T47D (cell line): ENCODE results near the gene ARHGAP29.
A peak's percentile ranks its signal among the peaks of the same experiment; 100 is the strongest.

ENCODE experiments used
- DNase-seq, 2 experiments: peaks; one replicate each; pipeline versions ENCODE4 v3.0.0 to v3.0.0-alpha.2; 2011 to 2012; ENCODE audit warnings: low read depth in 1 of 2, low spot score in 1 of 2
- JUND ChIP-seq: IDR thresholded peaks from 2 replicates; pipeline ENCODE4 v1.6.1; 2012; ENCODE audit warnings: low read depth
- in situ Hi-C: cut with HindIII; loops from 2 replicates; pipeline ENCODE4 v1.10.0; 2016; ENCODE audit warnings: low sequenced_read_pairs, low pct_unique_long_range_greater_than_20kb

ARHGAP29 gene

GRCh38 chr1:94274561-94274960 lies 37.2 kb upstream of the ARHGAP29 start:
- in situ Hi-C loops = no loop called here
- DNase-seq = no peak
- TF ChIP-seq JUND = no peak

GRCh38 chr1:94273111-94273510 lies 35.7 kb upstream of the ARHGAP29 start:
- no peak for TF ChIP-seq JUND
- DNase-seq = no peak
- in situ Hi-C loops = no loop called here

GRCh38 chr1:94272388-94272787 lies 35.0 kb upstream of the ARHGAP29 start:
- no peak for DNase-seq
- in situ Hi-C loops = no loop called here
- TF ChIP-seq JUND = no peak

DNA sequence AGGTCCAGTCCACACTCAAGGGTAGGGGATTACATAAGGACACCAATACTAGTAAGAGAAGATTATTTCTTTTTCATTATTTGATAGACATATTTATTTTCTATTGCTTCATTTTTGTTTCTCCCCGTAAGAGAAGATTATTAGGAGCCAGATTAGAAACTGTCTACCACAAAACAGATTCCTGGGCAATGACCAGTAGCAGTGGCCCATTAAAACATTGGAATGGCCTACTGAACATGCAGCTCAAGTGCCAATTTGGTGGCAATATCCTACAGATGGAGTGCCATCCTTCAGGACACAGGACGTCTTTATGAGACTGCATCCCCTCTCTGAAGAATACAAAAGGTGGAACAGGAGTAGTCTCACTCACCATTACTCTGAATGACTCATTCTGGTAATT lies 34.0 kb upstream of the ARHGAP29 start:
- DNase-seq = no peak
- TF ChIP-seq JUND = no peak
- in situ Hi-C loops = no loop called here

DNA sequence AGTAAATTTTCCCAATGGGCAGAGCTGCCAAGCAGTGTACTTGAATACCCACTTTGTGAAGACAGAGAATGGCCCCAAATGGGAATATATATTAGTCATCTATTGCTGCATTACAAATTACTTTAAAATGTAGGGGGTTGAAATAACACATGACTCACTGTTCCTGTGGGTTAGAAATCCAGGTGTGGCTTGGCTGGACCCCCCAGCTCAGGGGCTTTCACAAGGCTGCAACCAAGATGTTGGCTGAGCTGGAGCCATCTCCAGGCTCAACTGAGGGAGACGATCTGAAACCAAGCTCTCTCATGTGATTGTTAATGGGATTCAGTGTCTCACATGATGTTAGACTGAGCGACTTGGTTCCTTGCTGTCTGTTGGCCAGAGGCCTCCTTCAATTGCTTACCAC lies 33.4 kb upstream of the ARHGAP29 start:
- TF ChIP-seq JUND = no peak
- in situ Hi-C loops = no loop called here
- no peak for DNase-seq

DNA sequence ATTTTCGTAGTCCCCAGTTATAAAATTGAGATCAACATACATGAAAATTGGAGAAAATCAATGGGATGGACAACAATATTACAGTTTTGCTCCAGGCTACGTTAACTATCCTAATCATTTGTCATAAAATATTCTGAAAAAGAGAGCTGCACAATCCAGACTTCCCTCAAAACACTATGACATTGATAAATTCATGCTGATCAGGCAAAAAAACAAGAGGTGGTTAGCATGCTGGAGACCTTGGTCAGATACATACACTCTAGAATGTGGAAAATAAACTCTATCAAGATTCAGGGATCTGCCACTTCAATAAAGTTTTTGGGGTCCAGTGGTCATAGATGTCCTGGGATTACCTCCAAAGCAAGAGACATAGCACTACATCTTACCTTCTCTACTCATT lies 32.5 kb upstream of the ARHGAP29 start:
- no peak for DNase-seq
- TF ChIP-seq JUND = no peak
- in situ Hi-C loops = no loop called here

DNA sequence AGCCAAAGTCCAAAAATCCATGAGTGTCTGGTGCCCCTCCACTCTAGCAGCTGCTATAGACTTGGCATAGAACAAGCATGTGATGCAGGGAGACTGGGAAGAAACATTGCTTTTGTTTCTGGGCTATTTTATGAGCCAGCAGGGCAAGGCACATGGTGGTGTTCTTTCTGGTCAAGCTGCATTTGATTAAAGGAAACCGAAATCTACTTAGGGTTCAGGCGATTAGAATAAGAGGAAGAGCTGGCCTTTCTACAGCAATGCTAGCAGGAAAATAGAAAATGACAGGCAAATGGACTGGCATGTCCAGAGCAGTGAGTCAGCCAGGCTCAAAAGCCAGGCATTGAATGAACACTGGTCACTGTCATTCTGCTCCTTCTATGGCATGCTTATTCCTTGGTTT lies 28.5 kb upstream of the ARHGAP29 start:
- in situ Hi-C loops = no loop called here
- TF ChIP-seq JUND = no peak
- no peak for DNase-seq

- no peak for TF ChIP-seq JUND
- in situ Hi-C loops = no loop called here
- DNase-seq = peak in 1 of 2 experiments; percentile 16
Observed at GRCh38 chr1:94265011-94265422, 27.6 kb upstream of the ARHGAP29 start.

- no peak for TF ChIP-seq JUND
- DNase-seq = no peak
- in situ Hi-C loops = no loop called here
Observed at GRCh38 chr1:94260635-94261387, 23.4 kb upstream of the ARHGAP29 start.

GRCh38 chr1:94259635-94260289 lies 22.4 kb upstream of the ARHGAP29 start:
- DNase-seq = no peak
- TF ChIP-seq JUND = no peak
- in situ Hi-C loops = no loop called here

- in situ Hi-C loops = no loop called here
- no peak for DNase-seq
Observed at GRCh38 chr1:94258873-94259331, 21.5 kb upstream of the ARHGAP29 start.

DNA sequence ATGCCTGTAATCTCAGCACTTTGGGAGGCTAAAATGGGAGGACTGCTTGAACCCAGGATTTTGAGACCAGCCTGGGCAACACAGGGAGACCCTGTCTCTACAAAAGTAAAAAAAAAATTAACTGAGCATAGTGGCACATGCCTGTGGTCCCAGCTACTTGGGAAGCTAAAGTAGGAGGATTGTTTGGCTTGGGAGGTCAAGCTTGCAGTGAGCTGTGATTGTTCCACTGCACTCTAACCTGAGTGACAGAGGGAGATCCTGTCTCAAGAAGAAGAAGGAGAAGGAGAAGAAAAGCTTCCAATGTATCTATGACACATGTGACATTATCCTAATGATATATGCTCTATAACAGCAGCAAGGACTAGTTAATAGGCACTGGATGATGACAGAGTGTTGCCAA lies 20.1 kb upstream of the ARHGAP29 start:
- DNase-seq = no peak
- no peak for TF ChIP-seq JUND
- in situ Hi-C loops = no loop called here

More at GRCh38 chr1:94258873-94259331, 21.5 kb upstream of the ARHGAP29 start:
- no peak for TF ChIP-seq JUND

- no peak for DNase-seq
- in situ Hi-C loops = no loop called here
Observed at GRCh38 chr1:94255476-94255875, 18.1 kb upstream of the ARHGAP29 start.

More at GRCh38 chr1:94255476-94255875, 18.1 kb upstream of the ARHGAP29 start:
- no peak for TF ChIP-seq JUND
